IPS-18c (cell line): ENCODE results near the gene ST8SIA1.

Experiments used
- H3K4me3 ChIP-seq: 2 replicates; pipeline ENCODE4 v1.7.0; 2013; ENCODE audit warnings: low read depth, mild to moderate bottlenecking, low read length, moderate library complexity; ENCODE audit not compliant: insufficient read depth
- H3K9me3 ChIP-seq: one replicate; pipeline ENCODE4 v1.6.1; 2013; ENCODE audit warnings: mild to moderate bottlenecking, low read length, moderate library complexity; ENCODE audit not compliant: control insufficient read depth, insufficient read depth

Gene ST8SIA1

DNA sequence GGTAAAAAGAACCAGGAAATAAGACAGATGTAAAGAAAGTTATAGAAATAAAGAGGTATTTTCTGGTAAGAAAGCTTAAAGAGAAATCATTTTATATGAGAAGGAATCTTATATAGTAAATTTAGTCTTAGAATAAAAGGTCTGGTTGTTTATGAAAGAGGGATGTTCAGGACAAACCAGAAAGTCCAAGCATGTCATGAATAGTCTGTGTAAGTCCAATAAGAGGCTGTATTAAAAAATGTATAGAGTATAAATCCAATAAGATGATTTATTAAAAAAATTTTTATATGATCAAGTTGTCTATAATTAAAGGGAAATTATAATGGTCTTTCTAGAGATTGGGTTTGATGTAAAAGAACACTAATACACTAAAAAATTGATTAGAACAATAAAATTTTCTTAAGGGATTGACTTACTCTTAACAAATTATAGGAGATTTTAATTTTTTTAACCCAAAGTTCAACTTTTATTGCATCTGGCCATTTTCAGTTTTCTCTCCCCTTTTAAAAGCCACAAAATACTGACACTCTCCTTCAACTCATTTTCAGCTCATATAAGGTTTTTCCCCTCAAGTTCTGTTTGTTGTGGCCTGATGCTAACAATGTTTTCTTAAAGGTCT, 35.1 kb downstream of the ST8SIA1 start:
- Histone ChIP-seq H3K9me3 (peaks cover 2% of the 10 kb centered on the region), H3K4me3 (no peak overlapping the region)

DNA sequence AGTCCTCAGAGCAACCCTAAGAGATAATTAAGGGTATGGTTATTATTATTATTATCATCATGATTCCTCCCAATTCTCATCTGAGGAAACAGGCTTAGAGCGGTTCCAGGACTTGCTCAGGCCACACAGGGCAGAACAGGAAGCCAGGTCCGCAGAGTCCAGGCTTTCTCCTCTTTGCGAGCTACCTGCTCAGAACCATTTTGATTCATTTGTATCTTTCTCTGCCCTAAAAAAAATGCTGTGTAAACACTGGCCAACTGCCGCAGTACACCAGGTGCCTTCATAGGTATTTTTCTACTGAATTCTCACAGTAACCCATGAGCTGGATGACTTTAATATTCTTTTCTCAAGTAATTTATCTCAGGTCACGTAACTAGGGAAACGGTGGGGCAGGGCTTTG, 45.3 kb downstream of the ST8SIA1 start:
- Histone ChIP-seq H3K4me3 (no peak overlapping the region), H3K9me3 (no peaks in the 10 kb centered on the region)

DNA sequence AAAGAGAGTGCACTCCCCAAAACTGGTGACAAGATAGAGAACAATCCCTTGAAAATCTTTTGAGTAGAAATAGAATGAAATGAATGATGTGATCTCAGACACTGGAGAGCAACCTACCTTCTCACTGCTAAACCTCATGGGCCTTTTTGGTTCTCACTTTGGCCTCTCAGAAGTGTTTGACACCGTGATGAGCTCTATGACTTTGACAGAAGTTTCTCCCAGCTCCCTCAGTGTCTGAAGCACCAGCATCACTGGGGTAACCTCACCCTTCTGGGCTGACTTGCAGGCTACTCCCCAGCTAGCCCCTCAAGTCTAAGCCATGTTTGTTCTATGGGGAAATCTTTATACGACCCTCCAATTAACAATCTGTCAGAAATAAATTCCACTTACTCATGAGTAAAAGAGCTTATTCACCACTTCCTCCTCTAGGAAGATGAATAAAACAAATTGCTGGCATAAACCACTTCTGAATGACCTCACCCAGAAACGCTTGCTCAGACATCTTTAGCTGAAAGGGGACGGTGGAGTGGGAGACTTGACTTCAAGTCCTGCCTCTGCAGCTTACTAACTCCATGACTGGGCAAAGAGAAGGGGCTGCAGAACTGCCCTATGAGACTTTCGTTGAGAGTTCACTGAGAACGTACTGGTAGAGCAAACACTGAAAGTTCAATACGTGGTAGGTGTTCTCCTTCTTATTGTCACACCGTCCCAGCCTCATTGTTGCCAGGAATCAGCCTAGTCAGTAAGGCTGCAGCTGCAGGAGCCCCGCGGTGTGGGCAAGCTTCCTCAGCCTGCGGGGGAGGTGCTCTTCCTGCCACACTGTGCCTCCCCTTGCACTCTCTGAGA, 46.5 kb downstream of the ST8SIA1 start:
- Histone ChIP-seq H3K9me3 (no peaks in the 10 kb centered on the region), H3K4me3 (no peak overlapping the region)

DNA sequence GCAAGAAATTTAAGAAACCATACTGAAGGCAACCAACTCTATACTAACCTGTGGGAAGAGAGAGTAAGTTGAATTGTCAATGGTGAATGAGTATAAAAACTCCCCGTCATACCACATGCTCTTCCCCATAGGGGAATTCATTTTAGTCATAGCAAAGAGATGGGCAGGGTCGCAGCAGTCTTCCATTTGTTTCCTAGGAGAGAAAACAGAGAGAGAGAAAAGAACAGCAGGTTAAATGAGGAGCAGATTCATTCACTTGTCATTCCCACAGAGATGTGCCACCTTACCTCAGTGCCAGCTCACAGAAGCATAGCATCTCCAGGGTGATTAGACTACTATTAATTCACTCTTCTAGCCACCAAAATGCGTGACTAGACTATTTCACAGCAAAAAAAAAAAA, 47.4 kb downstream of the ST8SIA1 start:
- no peak overlapping the region for H3K4me3 ChIP-seq
- no peaks in the 10 kb centered on the region for H3K9me3 ChIP-seq

DNA sequence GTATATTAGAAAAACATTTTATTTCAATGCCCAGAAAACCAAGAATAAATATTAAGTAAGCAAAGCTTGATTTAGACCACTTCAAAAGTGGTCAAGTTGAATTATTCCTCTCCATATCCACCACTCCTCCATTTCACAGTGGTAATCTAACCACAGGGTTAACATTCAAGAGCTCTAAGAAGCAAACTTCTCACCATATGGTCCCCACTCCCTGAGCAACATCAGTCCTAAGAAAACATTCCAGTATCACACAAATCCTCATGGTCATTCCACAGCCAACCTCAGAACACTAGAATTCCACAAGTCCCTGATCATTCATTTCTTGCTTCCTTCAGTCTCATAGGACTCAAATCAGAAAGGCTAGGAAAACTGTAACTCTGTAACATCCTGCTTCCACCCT, 47.9 kb downstream of the ST8SIA1 start:
- Histone ChIP-seq H3K9me3 (no peaks in the 10 kb centered on the region), H3K4me3 (no peak overlapping the region)

DNA sequence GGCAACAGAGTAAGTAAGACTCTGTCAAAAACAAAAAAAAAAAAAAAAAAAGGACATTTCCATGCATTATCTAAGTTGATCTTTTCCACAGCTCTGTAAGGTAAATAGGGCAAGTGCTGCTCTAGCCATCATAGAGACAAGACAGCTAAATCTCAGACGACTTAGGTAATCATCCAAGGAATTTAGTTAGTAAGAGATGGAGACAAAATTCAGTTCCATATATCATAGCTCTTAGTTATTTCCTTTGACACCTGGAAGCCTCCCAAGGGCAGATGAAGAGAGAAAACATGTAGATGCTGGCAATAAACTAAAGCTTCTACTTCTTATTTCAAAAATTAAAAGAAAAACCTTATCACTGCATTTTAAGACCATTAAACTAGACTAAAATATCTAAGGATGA, 48.7 kb downstream of the ST8SIA1 start:
- Histone ChIP-seq H3K4me3 (no peak overlapping the region), H3K9me3 (no peaks in the 10 kb centered on the region)

DNA sequence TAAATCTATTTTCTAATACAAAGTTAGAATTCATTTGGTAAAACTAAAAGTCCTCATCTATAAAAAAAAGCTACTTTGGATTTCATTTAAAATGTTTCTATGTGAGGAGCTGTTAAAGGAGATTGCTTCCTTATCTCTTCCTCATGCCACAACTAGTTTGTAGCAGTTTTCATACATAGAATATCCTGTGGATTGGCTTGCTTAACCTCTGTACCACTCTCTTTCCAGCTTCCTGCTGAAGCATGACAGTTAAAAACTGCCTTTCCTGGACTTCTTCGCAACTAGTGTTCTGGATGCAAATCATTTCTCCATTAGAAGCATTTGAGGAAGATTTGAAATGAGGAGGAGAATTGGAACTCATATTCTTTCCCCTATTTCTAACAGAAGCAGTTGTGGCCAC, 49.6 kb downstream of the ST8SIA1 start:
- Histone ChIP-seq H3K9me3 (no peaks in the 10 kb centered on the region), H3K4me3 (no peak overlapping the region)

DNA sequence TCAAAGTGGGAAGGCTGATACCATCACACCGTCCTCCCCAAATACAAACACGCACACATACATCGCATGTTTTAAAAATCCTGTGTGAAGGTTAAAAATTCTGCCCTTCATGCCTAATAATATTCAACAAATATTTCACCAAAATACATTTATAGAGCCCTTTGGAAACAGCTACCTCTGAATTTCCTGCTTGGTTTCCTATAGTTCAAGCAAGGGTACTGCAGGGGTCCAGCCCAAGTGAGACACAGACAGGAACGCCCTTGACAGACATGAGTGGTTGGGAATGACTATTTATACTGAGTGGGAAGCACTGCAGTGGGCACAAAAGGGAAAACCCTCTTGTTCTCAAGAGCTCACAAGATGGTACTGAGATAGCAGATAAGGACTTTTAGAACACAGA, 51.0 kb downstream of the ST8SIA1 start:
- H3K4me3 ChIP-seq: no peak overlapping the region
- H3K9me3 ChIP-seq: no peaks in the 10 kb centered on the region

DNA sequence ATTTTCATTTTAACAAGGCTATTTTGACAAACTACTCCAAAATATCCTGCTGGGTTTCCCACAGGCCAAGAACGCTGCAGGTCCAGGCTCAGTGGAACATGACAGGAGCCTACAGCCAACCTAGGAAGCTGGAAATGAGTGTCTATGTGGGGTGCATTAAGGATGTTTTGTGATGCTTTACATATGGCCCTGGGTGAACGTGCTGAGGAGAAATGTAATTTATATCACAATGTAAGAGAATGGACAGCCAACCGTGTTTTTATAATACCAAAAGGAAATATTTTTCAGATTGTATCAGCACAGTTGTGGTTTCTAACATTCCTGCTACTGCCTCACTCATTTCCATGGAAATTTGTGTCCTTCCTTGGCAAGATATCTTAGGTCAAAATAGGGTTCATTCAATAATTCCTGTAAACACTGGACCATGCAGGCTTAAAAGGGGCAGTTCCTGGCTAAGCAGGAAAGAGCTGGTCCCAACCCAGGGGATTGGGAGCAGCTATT, 51.5 kb downstream of the ST8SIA1 start:
- H3K9me3 ChIP-seq: no peaks in the 10 kb centered on the region
- H3K4me3 ChIP-seq: no peak overlapping the region

DNA sequence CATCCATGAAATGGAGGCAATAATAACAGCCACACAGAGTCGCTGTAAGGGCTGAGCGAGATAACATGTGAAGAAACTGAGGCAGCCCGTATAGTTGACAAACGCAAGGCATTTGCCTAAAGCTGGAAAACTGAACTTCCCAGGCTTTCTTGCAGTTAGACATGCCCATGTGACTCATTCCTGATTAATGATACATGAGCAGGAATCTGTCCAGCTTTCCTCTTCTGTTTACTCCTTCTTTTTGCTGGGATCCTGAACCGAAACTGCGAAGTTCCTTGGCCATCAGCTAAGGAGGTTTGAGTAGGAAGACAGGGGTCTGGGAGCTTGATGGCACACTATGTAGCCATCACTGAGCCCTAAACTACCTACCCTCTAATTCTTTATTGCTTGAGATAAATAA, 52.2 kb downstream of the ST8SIA1 start:
- Histone ChIP-seq H3K4me3 (no peak overlapping the region), H3K9me3 (no peaks in the 10 kb centered on the region)

DNA sequence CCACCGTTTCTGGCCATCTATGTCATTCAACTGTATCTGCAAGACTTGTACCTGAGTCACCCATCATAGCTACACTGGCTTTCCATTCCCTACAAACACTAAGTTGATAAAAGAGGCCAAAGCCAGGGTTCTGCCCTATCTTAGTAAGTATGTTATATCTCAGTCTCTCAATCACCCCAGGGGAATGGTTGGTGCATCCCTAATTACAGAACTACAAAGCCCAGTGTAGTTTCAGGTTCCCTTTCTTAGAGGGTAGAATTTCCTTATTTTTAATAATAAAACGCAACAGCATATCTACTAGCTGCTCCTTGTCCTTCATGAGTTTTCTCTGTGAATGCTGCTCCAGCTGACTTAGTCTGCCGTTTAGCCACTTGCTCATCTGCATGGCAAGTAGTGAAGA, 57.6 kb downstream of the ST8SIA1 start:
- Histone ChIP-seq H3K4me3 (no peak overlapping the region), H3K9me3 (no peaks in the 10 kb centered on the region)

DNA sequence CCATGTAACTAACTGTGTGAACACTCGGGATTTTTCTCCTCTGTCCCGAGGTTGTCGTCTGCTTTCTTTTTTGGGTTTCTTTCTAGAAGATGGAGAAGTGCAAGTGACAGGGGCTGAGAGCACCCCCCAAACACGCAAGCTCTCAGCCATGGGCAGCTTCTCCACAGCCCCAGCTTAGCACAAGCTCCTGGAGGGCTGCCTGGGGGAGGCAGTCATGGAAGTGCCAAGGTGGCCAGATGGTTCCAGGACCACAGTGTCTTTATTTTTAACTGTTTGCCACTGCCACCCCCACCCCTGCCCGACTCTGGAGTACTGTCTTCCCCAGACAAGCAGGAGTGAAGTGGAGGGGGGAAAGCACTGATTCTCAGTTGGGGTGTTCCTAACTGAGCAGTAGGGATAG, 58.2 kb downstream of the ST8SIA1 start:
- no peaks in the 10 kb centered on the region for H3K9me3 ChIP-seq
- H3K4me3 ChIP-seq: no peak overlapping the region

DNA sequence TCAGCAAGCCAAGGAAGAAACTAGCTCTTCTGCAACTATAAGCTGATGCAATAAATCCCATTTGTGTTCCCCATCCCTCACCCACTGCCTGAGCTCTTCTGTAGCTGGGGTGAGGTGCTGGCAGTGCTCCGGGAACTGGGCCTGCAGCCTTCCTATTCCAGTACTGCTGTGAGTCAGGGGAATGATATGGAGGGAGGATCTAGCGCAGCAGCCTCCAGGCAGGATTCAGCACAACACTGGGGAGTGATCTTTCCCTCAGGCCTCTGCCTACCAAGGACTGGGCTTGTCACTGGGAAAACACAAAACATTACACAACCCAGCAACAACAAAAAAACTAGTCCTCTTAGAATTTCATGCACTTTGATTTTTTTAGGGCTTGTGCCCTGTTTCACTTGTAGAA, 58.7 kb downstream of the ST8SIA1 start:
- no peak overlapping the region for H3K4me3 ChIP-seq

DNA sequence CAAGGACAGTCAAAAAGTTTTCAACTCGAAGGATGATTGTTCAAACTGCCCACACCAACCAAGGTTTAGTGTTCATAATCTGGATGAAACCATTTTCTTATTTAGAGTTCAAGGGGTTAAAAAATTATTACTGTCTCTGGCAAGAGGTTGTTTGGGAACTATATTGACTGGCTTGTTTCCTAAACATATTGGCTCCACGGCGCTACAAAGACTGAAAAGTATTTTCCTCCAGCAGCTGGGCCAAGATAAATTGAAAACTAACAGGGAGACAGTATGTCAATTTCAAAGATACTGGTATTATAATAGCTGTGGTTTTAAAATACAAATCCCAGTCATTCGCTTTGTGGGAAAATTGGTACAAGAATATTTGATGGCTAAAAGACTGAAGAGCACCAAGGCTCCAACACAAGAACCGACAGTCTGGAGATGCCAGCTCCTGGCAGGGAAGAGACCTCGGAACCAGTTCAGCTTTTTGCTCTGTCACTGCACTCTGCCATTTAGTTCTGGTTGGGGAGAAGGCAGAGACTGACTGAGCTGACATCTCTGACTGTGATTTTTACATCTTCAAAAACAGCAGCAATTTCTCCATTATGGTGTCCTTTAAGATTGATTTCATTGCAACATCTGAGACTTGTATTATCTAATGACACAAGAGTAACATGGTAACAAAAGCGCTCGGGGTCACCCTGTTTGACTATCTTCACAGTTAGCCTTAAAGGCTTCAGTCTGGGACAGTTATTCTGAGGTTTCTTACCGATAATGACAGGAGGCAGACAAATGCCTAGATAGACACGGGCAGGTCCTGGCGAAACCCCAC, 62.0 kb downstream of the ST8SIA1 start:
- Histone ChIP-seq H3K4me3 (no peak overlapping the region), H3K9me3 (peaks cover 4% of the 10 kb centered on the region)

More for the DNA sequence above, 58.7 kb downstream of the ST8SIA1 start:
- H3K9me3 ChIP-seq: no peaks in the 10 kb centered on the region

DNA sequence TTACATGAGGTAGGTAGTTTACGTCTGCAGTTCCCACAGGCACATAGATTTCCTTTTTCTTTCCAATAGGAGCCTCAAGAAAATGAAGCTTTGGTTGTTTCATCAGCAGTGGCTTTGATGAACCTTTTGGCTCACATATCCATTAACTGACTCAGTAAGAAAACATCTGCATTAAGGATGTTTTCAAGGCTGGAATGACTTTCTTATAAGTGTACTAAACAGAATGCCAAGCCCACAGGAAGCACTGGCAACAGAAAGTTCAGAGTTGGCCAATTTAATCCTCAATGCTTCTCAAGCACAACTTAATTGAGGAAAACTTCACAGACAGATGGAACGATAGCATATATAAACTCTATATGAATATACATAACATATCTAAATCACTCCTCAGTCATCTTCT, 63.5 kb downstream of the ST8SIA1 start:
- Histone ChIP-seq H3K4me3 (no peak overlapping the region), H3K9me3 (peaks cover 4% of the 10 kb centered on the region)

DNA sequence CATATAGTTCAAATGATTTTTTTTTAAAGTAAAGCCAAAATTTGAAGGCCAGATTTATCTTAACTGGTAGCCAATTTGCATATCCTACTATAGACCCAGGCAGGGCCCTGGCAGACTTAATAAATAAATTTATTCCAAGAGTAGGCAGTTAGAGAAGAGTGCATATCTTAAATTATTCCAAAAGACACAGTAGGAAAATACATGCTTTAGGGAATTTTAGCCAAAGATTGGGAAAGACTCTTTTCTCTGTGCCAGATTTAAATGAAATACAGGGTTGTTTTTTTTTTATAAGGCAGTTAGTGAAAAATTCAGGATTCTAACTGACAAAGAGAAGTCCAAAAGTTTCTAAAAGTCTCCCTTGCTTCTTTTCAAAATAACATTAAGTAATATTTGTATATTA, 65.5 kb downstream of the ST8SIA1 start:
- H3K9me3 ChIP-seq: peaks cover 4% of the 10 kb centered on the region
- no peak overlapping the region for H3K4me3 ChIP-seq

DNA sequence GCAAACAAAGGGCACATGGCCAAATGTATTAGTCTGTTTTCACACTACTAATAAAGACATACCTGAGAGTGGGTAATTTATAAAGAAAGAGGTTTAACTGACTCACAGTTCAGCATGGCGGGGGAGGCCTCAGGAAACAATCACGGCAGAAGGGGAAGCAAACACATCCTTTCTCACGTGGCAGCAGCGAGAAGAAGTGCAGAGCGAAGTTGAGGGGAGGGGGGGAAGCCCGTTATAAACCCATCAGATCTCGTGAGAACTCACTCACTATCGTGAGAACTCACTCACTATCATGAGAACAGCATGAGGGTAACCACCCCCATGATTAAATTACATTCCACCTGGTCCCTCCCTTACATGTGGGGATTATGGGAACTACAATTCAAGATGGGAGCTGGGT, 66.1 kb downstream of the ST8SIA1 start:
- Histone ChIP-seq H3K4me3 (no peak overlapping the region), H3K9me3 (peaks cover 4% of the 10 kb centered on the region)

DNA sequence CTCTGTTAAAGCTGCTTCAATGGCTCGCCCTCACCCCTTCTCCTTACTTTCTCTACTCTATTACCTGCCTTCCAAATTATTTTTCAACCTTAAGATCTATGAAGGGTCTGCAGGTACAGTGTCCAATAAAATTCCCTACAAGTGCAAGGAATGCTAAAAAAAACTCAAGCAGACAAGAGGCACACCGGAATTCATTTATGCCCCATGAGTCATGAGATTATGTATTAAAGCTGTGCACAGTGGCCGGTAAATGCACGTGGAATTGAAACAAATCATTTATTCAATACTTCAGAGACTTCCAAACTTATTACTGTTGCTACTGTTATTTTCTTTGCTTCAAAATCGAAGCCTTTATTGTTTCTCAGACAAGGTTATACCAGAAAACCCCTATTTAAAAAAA, 68.4 kb downstream of the ST8SIA1 start:
- Histone ChIP-seq H3K9me3 (peaks cover 4% of the 10 kb centered on the region), H3K4me3 (no peak overlapping the region)
